B cell (primary cell): Measurements from ENCODE around the gene GALC. TPM values are rescaled to one million over a fixed set of nuclear protein-coding genes. Genes with fewer than 3 reads are reported as not detected.
A peak's percentile ranks its signal among the peaks of the same experiment; 100 is the strongest.

ENCODE experiments used
- ATAC-seq: fragments of 200-7000 bp; cut with Tn5 transposase; one replicate; pipeline ENCODE4 v1.10.0; 2021; ENCODE audit warnings: low read depth, mild to moderate bottlenecking, moderate number of reproducible peaks, moderate library complexity
- CTCF ChIA-PET: fragments of 350-600 bp; sonication (Branson Sonifier 250); formaldehyde crosslinking; loops from one replicate; lab custom pipeline; 2021; ENCODE audit warnings: antibody characterized with exemption, inconsistent platforms; lab: Charles Lee
- POLR2A ChIA-PET: fragments of 350-600 bp; sonication (Branson Sonifier 250); formaldehyde crosslinking; loops from one replicate; lab custom pipeline; 2021; ENCODE audit warnings: antibody characterized with exemption; lab: Charles Lee
- DNase-seq: peaks from one replicate; pipeline ENCODE4 v3.0.0; 2013
- H2AFZ ChIP-seq: 2 replicates; pipeline ENCODE4 v1.6.1; 2012; ENCODE audit warnings: mild to moderate bottlenecking, low read depth, low read length; ENCODE audit not compliant: insufficient read depth, poor library complexity, severe bottlenecking
- H3K27ac ChIP-seq, 2 donors: 1 replicate in 1 of 2; 2 replicates in 1 of 2; pipeline ENCODE4 v1.5.1; 2012 to 2013; ENCODE audit warnings: low read length in 2 of 2, mild to moderate bottlenecking in 2 of 2, moderate library complexity in 1 of 2
- H3K27me3 ChIP-seq, 4 experiments: fragments of 200-600 bp in 1 of 4; sonication (generic) in 1 of 4; replicated peaks in 1 of 4; 1 replicate in 2 of 4; 2 replicates in 2 of 4; pipeline versions ENCODE4 v1.6.1 to v1.7.0; 2013 to 2016; ENCODE audit warnings: low read length in 3 of 4, mild to moderate bottlenecking in 2 of 4, mixed read lengths in 1 of 4, moderate library complexity in 1 of 4; ENCODE audit not compliant: insufficient read depth in 4 of 4, control insufficient read depth in 3 of 4; ENCODE audit errors: control extremely low read depth in 1 of 4
- H3K36me3 ChIP-seq, 2 experiments: replicated peaks in 1 of 2; 1 replicate in 1 of 2; 2 replicates in 1 of 2; pipeline versions ENCODE4 v1.6.1 to v1.7.1; 2013; ENCODE audit warnings: low read length in 1 of 2; ENCODE audit not compliant: insufficient read depth in 2 of 2, control insufficient read depth in 1 of 2; ENCODE audit errors: control extremely low read depth in 1 of 2, extremely low read depth in 1 of 2
- H3K4me1 ChIP-seq, 2 donors: fragments of 200-600 bp in 1 of 2; sonication (generic) in 1 of 2; 1 replicate in 1 of 2; 2 replicates in 1 of 2; pipeline versions ENCODE4 v1.5.1 to v1.6.1; 2013 to 2017; ENCODE audit warnings: low read length in 2 of 2; ENCODE audit not compliant: control insufficient read depth in 2 of 2, insufficient read depth in 2 of 2
- H3K4me2 ChIP-seq: replicated peaks from 2 replicates; pipeline ENCODE3; 2012; ENCODE audit warnings: mild to moderate bottlenecking, low read depth, low read length; ENCODE audit not compliant: poor library complexity, severe bottlenecking
- H3K4me3 ChIP-seq, 5 experiments: fragments of 200-600 bp in 1 of 5; sonication (generic) in 1 of 5; 1 replicate in 3 of 5; 2 replicates in 2 of 5; pipeline versions ENCODE4 v1.5.1 to v1.7.0; 2011 to 2016; ENCODE audit warnings: low read length in 4 of 5, mild to moderate bottlenecking in 4 of 5, low read depth in 2 of 5, control low read depth in 1 of 5, moderate library complexity in 1 of 5; ENCODE audit not compliant: insufficient read depth in 1 of 5; ENCODE audit errors: control extremely low read depth in 1 of 5, extremely low read depth in 1 of 5
- H3K79me2 ChIP-seq: fragments of 200-600 bp; sonication (generic); one replicate; pipeline ENCODE4 v1.6.0; 2016; ENCODE audit warnings: low read length; ENCODE audit not compliant: control insufficient read depth, insufficient read depth
- H3K9ac ChIP-seq: fragments of 200-600 bp; sonication (generic); 2 replicates; pipeline ENCODE4 v1.6.1; 2017; ENCODE audit warnings: mild to moderate bottlenecking, low read length, moderate library complexity
- H3K9me3 ChIP-seq, 3 donors: one replicate each; pipeline versions ENCODE4 v1.6.1 to v1.7.1; 2013; ENCODE audit warnings: low read length in 2 of 3; ENCODE audit not compliant: control insufficient read depth in 2 of 3, insufficient read depth in 1 of 3; ENCODE audit errors: control extremely low read depth in 1 of 3
- H4K20me1 ChIP-seq: 2 replicates; pipeline ENCODE4 v1.6.0; 2012; ENCODE audit warnings: mild to moderate bottlenecking, low read length; ENCODE audit not compliant: insufficient read depth, control insufficient read depth, poor library complexity, severe bottlenecking
- H3K27ac Mint-ChIP-seq: one replicate; pipeline ENCODE4 v1.8.0; 2021; ENCODE audit warnings: mixed read lengths
- H3K27me3 Mint-ChIP-seq: one replicate; pipeline ENCODE4 v1.8.0; 2021; ENCODE audit warnings: mixed read lengths
- H3K4me1 Mint-ChIP-seq: one replicate; pipeline ENCODE4 v1.8.0; 2021; ENCODE audit warnings: mixed read lengths
- H3K4me3 Mint-ChIP-seq: one replicate; pipeline ENCODE4 v1.8.0; 2021; ENCODE audit warnings: mixed read lengths
- H3K9me3 Mint-ChIP-seq: one replicate; pipeline ENCODE4 v1.8.0; 2022; ENCODE audit warnings: mixed read lengths; ENCODE audit not compliant: insufficient read depth
- EZH2 ChIP-seq: IDR thresholded peaks from 2 replicates; pipeline ENCODE4 v1.6.1; 2012; ENCODE audit warnings: borderline replicate concordance, low read depth, mild to moderate bottlenecking, moderate library complexity, low read length; ENCODE audit not compliant: insufficient read depth, poor library complexity, severe bottlenecking
- WGBS: methylation state at CpG from one replicate; pipeline ENCODE4 v1.1.5; 2013; ENCODE audit warnings: missing lambda C conversion rate; ENCODE audit not compliant: insufficient coverage; 5-methylcytosine and 5-hydroxymethylcytosine counted together
- intact Hi-C: fragments of 100-400 bp; cut with micrococcal nuclease; formaldehyde crosslinking; loops from one replicate; pipeline ENCODE4 v1.10.0; 2022
- polyA plus RNA-seq: library from polyadenylated mRNA; depleted of rRNA; stranded (reverse); fragments of >200 nt; gene quantifications from 2 replicates; pipeline ENCODE4 v1.2.3, GENCODE V29; 2012
- total RNA-seq, 2 donors: library from RNA; stranded (reverse); fragments of 120-200 nt in 1 of 2; gene quantifications; 1 replicate in 1 of 2; 2 replicates in 1 of 2; pipeline versions ENCODE4 v1.2.3 to v1.2.4, GENCODE V29; 2013 to 2022
- TF ChIP-seq, protein P1 (sequence below): fragments of 200-600 bp; IDR thresholded peaks from one replicate; pipeline ENCODE4 v1.8.0; 2022; ENCODE audit warnings: antibody characterized with exemption, mild to moderate bottlenecking

Gene GALC
- total and polyA plus RNA-seq, 2 donors (not counting 1 experiment from before 2014, with no cell fraction given), result 4.9 to 17.8 TPM

DNA sequence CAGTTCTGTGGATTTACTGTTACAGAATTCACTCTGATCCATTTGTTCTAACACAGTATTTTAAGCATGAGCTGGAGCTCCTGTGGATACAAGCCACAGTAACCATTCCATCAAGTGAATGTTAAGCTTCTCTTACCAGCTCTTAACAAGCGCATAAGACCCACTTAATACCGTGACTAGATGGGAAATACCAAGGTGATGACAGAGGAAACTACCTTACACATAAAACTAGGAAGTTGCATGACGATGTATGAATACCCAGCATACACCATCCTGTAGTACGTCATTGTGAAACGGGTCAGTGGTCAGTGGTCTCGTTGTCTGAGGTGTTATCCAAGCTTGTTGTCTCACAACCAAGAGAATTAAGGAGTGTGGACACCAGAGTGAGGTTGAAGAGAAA lies 2.0 kb upstream of the GALC start:
- H3K27ac ChIP-seq, result peak overlapping the region in 1 of 2 donors; percentile 97
- peak; percentile 78 for DNase-seq
- H4K20me1 ChIP-seq, result no peaks in the 10 kb centered on the region
- ATAC-seq, result no peak
- H3K27me3 Mint-ChIP-seq, result no peaks in the 10 kb centered on the region
- intact Hi-C loops, result loop anchor here (5.0 kb wide), 3 partner anchors 48 to 1962 kb away; partner anchors contain the start of genes TDP1 and ZC3H14
- H3K27ac Mint-ChIP-seq, result peak overlapping the region; percentile 89
- peak overlapping the region; percentile 66 for H3K4me3 Mint-ChIP-seq
- no peaks in the 10 kb centered on the region for H3K9me3 ChIP-seq
- H3K36me3 ChIP-seq, result no peaks in the 10 kb centered on the region
- ChIA-PET CTCF (interaction anchor here (1.0 to 1.8 kb wide), 4 partner anchors 9 to 49 kb away, joined by 3 to 8 read pairs (median 7); partner anchors contain the start of gene GPR65), POLR2A (interaction anchor here (1.3 kb wide), 1 partner anchor 10 kb away, joined by 3 read pairs; the partner anchor contains the start of gene GPR65)
- peaks cover 2% of the 10 kb centered on the region for H3K9me3 Mint-ChIP-seq
- no peak overlapping the region for H3K9ac ChIP-seq
- no peaks in the 10 kb centered on the region for H3K27me3 ChIP-seq
- no peak for TF ChIP-seq EZH2
- TF ChIP-seq, protein P1, sequence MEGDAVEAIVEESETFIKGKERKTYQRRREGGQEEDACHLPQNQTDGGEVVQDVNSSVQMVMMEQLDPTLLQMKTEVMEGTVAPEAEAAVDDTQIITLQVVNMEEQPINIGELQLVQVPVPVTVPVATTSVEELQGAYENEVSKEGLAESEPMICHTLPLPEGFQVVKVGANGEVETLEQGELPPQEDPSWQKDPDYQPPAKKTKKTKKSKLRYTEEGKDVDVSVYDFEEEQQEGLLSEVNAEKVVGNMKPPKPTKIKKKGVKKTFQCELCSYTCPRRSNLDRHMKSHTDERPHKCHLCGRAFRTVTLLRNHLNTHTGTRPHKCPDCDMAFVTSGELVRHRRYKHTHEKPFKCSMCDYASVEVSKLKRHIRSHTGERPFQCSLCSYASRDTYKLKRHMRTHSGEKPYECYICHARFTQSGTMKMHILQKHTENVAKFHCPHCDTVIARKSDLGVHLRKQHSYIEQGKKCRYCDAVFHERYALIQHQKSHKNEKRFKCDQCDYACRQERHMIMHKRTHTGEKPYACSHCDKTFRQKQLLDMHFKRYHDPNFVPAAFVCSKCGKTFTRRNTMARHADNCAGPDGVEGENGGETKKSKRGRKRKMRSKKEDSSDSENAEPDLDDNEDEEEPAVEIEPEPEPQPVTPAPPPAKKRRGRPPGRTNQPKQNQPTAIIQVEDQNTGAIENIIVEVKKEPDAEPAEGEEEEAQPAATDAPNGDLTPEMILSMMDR, result no peak
- peak overlapping the region; percentile 0 for H3K4me2 ChIP-seq
- peaks cover 47% of the 10 kb centered on the region for H3K4me1 Mint-ChIP-seq
- peaks cover 25 to 35% of the 10 kb centered on the region in 2 donors for H3K4me1 ChIP-seq
- 83% methylated on average over 1 of the region's 6 CpGs for WGBS
- no peaks in the 10 kb centered on the region for H3K79me2 ChIP-seq
- no peak overlapping the region for H2AFZ ChIP-seq
- no peak overlapping the region for H3K4me3 ChIP-seq

DNA sequence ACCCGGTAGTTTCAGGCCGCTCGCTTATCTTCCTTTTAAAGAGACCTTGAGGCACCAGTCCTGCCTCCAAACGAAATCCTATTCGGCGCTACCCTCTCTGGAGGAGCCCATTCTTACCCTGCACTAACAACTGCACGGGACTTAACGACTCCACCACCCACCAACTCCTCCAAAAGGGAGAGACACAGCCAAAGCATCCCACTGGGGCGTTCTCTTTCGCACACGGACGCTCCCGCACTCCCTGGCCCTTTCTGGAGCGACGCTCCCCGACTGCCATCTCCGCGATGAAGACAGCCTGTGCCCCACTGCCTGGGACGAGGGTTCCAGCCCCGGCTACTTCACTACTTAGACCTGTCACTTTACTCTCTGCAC lies 650 bp downstream of the GALC start:
- Mint-ChIP-seq H3K4me1 (peaks cover 38% of the 10 kb centered on the region), H3K9me3 (peaks cover 2% of the 10 kb centered on the region), H3K27ac (peak overlapping the region; percentile 99), H3K27me3 (no peaks in the 10 kb centered on the region), H3K4me3 (peak overlapping the region; percentile 87)
- Histone ChIP-seq H3K79me2 (peaks cover 7% of the 10 kb centered on the region), H3K36me3 (no peaks in the 10 kb centered on the region), H3K9me3 (no peaks in the 10 kb centered on the region), H3K4me3 (peak overlapping the region; percentile 47 to 74 (median 66)), H3K9ac (peak overlapping the region; percentile 71), H3K27me3 (no peaks in the 10 kb centered on the region), H2AFZ (peak overlapping the region; percentile 90), H4K20me1 (no peaks in the 10 kb centered on the region), H3K27ac (peak overlapping the region; percentile 95 to 97), H3K4me1 (peaks cover 15 to 29% of the 10 kb centered on the region in 2 donors), H3K4me2 (peak overlapping the region; percentile 76)
- intact Hi-C loops, result loop anchor here (2.0 to 5.0 kb wide), 4 partner anchors 45 to 1965 kb away; partner anchors contain the start of genes TDP1, TTC8 and ZC3H14
- TF ChIP-seq EZH2, result no peak
- TF ChIP-seq, protein P1, result no peak
- ATAC-seq (peak; percentile 0), DNase-seq (no peak)
- ChIA-PET POLR2A (interaction anchor here (1.4 to 1.7 kb wide), 2 partner anchors 12 to 17 kb away, joined by 4 to 12 read pairs; partner anchors contain the start of gene GPR65), CTCF (interaction anchor here (1.0 to 3.1 kb wide), 4 partner anchors 13 to 47 kb away, joined by 3 to 22 read pairs (median 16); partner anchors contain the start of gene GPR65)
- WGBS, result 11% methylated on average over 20 of the region's 20 CpGs
